Peyer's patch (tissue), 4 donors: ENCODE measurements around the gene ASB3.

Source experiments
- CTCF ChIP-seq, 6 experiments: fragments of 450-650 bp in 4 of 6; fragments of 200-600 bp in 2 of 6; sonication (generic) in 1 of 6; IDR thresholded peaks; one replicate each; pipeline ENCODE4 v1.5.1; 2017 to 2019; ENCODE audit warnings: antibody characterized with exemption in 6 of 6, mild to moderate bottlenecking in 3 of 6, moderate library complexity in 1 of 6
- POLR2A ChIP-seq, 2 donors: fragments of 450-650 bp; IDR thresholded peaks; one replicate each; pipeline ENCODE4 v1.5.1; 2017; ENCODE audit warnings: antibody characterized with exemption in 2 of 2, mild to moderate bottlenecking in 2 of 2, moderate library complexity in 2 of 2

GRCh38 chr2:53786705-53787613, at the start of gene ASB3, which contains the start of gene ERLEC1:
- TF ChIP-seq CTCF (IDR thresholded peaks at IDR 0.05) = peak in 2 of 6 experiments; percentile 17 to 25
- peak; percentile 36 to 45 for TF ChIP-seq POLR2A (IDR thresholded peaks at IDR 0.05)
